Fibroblast of lung (primary cell): ENCODE data around the gene ITPK1.

Source experiments
- EZH2 ChIP-seq: IDR thresholded peaks from 2 replicates; pipeline ENCODE4 v1.5.1; 2012; ENCODE audit warnings: low read length, control low read depth, mild to moderate bottlenecking; ENCODE audit errors: missing control alignments
- TF ChIP-seq, protein P1 (sequence below), 2 donors: IDR thresholded peaks in 1 of 2; conservative IDR thresholded peaks in 1 of 2; 1 replicate in 1 of 2; 2 replicates in 1 of 2; pipeline ENCODE4 v1.5.1; 2011 to 2012; ENCODE audit warnings: low read length in 2 of 2, control low read depth in 1 of 2, inconsistent platforms in 1 of 2, low read depth in 1 of 2, mild to moderate bottlenecking in 1 of 2

DNA sequence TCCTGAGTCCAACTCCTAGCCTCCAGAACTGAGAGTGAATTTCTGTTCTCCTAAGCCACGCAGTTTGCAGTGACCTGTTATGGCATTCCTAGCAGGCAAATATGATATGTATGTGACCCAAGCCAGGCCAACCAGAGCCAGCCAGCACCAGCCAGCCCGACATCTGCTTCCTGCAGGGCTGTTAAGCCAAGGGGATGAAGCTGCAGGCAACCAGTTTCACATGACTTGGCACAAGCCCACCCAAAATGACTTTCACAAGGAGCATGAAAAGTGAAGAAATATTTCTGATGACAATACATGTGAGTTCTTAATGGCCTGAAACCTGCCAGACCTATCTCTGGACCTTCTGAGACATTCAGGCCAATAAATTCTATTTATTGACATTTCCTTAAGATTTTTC lies 68.1 kb downstream of the ITPK1 start:
- TF ChIP-seq, protein P1, sequence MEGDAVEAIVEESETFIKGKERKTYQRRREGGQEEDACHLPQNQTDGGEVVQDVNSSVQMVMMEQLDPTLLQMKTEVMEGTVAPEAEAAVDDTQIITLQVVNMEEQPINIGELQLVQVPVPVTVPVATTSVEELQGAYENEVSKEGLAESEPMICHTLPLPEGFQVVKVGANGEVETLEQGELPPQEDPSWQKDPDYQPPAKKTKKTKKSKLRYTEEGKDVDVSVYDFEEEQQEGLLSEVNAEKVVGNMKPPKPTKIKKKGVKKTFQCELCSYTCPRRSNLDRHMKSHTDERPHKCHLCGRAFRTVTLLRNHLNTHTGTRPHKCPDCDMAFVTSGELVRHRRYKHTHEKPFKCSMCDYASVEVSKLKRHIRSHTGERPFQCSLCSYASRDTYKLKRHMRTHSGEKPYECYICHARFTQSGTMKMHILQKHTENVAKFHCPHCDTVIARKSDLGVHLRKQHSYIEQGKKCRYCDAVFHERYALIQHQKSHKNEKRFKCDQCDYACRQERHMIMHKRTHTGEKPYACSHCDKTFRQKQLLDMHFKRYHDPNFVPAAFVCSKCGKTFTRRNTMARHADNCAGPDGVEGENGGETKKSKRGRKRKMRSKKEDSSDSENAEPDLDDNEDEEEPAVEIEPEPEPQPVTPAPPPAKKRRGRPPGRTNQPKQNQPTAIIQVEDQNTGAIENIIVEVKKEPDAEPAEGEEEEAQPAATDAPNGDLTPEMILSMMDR (conservative IDR thresholded peaks at IDR 0.05 in 1 of 2, IDR thresholded peaks at IDR 0.05 in 1 of 2; ENCODE audit: low read depth in 1 of 2, low read length in 2 of 2) = no peak
- TF ChIP-seq EZH2 = no peak
